ENCODE data around the gene P2RX6.

DNA sequence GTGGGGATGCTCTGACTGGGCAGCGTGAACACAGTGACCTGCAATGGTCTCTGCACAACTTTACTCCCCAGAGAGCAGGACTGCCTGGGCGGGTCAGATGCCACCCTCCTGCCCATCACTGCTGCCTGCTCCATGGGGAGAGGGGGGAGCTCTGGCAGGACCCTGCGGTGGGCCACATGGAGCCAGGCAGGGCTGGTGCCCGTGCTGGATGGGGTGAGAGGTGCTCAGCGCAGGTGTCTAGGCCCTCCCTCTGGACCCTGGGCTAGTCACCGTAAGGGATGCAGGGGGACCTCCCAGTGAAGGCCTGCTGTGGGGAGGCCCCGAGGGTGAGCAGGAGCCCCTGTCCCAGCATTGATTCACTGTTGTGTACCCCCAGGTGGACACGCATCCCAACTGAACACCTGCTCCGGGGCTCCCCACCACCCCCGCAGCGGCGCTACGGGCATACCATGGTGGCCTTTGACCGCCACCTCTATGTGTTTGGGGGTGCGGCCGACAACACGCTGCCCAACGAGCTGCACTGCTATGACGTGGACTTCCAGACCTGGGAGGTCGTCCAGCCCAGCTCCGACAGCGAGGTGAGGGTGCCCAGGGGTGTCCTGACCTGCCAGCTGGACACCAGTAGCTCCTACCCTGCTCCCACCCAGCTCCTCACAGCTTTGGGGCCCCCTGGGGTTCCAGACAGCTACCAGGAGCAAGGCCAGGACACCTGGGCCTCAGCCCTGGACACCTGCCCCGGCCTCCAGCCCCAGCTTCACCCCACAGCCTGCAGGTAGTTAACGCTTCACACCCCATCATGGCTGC lies 23.5 kb upstream of the P2RX6 start:
- TF ChIP-seq, protein P1, sequence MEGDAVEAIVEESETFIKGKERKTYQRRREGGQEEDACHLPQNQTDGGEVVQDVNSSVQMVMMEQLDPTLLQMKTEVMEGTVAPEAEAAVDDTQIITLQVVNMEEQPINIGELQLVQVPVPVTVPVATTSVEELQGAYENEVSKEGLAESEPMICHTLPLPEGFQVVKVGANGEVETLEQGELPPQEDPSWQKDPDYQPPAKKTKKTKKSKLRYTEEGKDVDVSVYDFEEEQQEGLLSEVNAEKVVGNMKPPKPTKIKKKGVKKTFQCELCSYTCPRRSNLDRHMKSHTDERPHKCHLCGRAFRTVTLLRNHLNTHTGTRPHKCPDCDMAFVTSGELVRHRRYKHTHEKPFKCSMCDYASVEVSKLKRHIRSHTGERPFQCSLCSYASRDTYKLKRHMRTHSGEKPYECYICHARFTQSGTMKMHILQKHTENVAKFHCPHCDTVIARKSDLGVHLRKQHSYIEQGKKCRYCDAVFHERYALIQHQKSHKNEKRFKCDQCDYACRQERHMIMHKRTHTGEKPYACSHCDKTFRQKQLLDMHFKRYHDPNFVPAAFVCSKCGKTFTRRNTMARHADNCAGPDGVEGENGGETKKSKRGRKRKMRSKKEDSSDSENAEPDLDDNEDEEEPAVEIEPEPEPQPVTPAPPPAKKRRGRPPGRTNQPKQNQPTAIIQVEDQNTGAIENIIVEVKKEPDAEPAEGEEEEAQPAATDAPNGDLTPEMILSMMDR (IDR thresholded peaks at IDR 0.05) = no peak
- no peak for TF ChIP-seq POLR2A (IDR thresholded peaks at IDR 0.05)
- TF ChIP-seq EP300 (IDR thresholded peaks at IDR 0.05) = no peak
- TF ChIP-seq POLR2AphosphoS5 (IDR thresholded peaks at IDR 0.05) = no peak
